Measurements from ENCODE around the gene LNPK.
"Not testable (repeated sequence)": the region's sequence is repeated elsewhere in the genome, so short reads cannot be mapped to it uniquely, and the experiment has no call there.

LNPK gene

DNA sequence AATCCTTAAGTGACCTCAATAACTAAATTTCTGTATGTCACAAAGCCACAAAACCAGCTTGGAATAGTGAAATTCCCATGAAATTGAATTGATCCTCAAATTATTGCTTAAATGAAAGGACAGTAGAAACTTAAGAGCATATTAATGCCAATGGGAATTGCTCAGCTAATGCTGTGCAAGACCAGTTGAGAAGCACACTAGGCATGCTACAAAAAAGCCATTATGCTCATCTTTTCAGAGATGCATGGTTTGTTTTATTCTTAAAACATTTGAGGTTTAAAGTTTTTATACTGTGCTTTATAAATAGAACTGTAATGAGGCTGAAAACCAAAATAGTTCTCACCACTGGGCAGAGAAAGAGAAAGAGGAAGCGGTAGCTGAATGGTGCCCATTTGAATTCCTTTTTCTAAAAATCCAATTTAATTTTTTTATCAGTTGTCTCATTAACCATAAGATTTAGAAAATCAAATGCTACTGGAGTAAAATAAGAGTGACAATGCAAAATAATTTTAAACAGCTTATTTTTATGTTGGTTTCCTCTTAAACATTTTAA lies 98.6 kb downstream of the LNPK start:
- DNase-seq (ENCODE audit: low spot score) = no peak

DNA sequence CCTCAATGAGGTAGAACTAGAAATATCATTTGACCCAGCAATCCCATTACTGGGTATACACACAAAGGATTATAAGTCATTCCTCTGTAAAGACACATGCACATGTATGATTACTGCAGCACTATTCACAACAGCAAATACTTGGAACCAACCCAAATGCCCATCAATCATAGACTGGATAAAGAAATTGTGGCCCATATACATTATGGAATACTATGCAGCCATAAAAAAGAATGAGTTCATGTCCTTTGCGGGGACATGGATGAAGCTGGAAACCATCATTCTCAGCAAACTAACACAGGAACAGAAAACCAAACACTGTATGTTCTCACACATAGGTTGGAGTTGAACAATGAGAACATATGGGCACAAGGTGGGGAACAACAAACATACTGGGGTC lies 106.1 kb downstream of the LNPK start:
- not testable (repeated sequence) for DNase-seq (ENCODE audit: low spot score)

DNA sequence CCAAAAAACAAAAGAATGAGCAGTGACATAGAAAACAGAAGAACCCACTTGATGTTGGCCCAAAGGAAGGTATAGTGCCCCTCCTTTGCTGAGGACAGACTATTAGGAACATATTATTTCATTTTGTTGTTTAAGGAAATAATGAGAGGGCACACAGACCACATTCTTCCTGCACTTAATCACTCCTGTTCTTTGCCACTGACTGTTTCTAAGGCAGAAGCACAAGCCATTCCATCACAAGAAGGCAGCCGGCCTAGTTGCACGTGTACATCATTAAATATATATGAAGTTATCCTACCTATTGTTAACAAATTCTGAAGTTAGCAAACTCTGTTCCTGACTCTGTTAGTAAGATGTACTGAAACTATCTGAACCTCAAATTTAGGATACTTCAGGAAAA lies 110.0 kb downstream of the LNPK start:
- no peak for DNase-seq (ENCODE audit: low spot score)

DNA sequence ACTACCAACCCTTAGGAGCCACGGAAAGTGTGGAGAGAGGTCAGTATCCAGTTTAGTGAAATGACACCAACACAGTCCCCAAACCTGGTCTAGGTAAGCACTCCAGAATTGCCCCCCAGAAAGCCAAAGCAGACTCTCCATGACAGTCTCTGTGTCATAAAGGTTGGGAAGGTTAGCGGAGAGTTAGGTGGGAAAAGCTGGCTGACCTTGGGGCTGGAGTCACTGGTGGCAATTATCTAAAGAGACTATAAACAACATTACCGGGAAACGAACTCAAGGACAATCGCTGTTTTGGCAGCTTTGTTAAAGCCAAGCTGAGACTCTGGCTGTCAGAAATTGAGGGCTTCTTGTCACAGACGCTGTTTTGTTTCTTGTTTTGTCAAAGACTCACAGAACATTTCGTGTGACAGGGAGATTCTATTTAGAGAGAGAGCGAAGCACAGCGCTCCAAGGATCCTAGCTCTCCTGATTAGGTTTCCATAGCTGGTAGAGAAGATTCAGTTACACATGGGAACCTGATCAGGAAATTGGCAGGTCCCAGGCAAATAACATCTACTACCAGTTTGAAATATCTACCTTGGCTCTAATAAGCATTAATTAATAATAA lies 111.3 kb downstream of the LNPK start:
- DNase-seq (ENCODE audit: low spot score) = no peak

DNA sequence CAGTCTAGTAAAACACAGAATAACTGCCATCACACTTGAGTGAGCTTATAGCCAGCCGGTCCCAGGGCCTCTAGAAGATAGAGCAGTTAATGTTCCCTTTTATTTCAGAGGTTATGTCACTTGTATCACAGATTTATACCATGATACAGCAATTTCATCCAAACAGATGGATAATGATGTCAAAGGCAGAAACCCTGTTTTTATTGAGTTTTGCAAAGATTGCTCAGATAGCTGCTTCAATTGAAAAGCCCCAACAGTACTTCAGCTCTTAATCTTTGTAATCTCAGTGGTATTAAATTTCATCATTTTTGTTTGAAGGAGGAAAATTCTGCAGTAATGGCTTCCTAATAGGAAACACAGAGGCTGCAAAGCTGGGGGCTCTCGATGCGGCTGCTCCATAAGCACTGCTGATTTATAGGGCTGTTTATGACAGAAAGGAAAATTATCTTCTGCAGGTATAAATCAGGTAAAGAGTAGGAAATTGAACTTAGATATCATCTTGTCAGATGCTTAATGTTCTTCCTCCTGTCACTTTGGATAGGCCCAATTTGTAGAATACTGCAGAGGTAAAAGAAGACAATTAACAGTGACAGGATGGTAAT lies 112.3 kb downstream of the LNPK start:
- no peak for DNase-seq (ENCODE audit: low spot score)

DNA sequence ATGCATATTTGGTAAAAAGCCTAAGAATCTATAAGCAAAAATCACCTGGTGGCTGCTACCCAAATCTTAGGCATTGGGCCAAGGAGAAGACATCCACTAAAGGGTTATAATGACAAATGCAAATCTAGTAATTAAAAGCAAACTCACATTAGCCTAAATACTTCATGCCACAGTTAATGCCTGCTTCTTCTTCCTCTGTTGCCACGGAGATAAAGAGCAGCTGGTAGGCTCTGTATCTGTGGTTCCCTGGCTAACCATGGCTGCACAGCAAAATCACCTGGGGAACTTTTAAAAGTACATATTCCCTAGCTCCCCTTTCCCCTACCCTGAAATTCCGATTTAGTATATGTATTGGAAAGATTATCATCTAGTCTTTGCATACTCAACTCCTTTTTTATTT lies 114.3 kb downstream of the LNPK start:
- no peak for DNase-seq (ENCODE audit: low spot score)

DNA sequence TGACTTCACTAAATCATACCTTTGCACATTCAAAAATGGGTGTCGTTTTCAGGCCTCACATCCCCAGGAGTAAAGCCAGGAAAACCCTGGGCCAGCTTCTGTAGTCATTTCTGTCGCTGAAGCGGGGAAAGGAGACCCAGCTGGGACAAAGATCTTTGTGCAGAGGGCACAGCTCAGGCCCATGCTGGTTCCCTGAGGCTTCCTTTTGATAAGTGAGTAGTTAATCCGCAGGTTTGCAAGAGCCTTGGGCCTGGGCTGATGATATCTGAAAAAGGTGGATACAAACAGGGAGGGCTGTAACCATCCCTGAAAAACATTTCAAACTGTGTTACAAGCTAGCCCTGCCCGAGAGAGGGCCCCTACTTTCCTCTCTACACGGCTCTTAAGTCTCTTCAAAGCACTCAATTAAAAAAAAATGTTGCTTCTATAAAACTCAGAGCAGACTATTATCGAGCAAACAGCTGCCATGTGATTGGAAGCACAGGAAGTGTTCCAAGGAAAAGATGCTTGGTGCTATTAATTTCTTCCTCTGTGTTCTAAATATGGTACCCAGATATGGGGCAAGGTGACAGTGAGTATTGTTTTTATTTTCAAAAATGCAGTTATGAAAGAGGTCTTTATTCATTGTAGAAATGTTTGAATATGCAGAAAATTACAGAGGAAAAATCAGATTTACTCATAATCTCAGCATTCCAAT lies 117.2 kb downstream of the LNPK start:
- DNase-seq (ENCODE audit: low spot score) = no peak

DNA sequence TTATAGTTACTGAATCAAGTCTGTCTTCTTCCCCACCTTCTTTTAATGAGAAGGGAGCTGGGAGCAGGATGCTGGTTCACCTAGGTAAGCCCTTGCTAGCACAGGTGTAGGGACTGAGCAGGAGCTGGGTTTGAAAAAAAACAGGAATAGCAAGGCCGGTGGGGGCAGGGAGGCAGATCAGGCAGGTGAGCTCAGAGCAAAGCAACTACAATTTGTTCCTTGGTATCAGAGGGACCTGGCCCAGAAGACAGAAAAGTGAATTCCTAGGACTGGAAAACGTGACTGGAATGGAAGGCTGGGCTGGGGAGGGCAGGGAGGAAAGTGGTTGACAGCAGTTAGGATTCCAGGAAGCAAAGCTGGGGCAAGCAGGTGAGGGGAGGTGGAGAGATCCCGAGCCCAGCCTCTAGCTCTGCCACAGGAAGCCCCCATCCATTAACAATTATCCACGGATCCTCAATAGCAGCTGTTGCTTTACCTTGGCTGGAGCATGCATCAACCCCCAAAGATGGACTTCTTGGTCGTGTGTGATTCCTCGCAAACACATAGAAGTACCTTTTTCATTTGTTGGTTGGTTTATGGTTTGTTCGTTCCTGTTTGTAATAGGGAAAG lies 118.4 kb downstream of the LNPK start:
- no peak for DNase-seq (ENCODE audit: low spot score)

DNA sequence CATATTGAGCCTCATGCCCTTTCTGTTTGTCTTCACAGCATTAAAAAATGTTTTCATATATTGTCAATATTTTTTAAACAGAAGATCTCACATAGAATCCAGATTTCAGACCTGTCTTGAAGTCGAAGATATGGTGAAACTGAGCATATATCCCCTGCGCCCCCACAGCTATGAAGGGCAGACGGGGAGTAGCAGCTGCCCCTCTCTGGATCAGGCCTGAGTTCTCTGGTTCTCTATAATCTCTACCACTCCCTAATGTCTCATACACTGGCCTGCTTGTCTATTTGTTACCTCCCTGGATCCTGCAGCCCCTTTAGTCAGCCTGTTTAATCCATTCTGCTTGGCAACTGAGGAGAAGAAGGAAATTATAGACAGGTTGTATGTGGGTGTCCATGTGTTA lies 122.4 kb downstream of the LNPK start:
- no peak for DNase-seq (ENCODE audit: low spot score)

DNA sequence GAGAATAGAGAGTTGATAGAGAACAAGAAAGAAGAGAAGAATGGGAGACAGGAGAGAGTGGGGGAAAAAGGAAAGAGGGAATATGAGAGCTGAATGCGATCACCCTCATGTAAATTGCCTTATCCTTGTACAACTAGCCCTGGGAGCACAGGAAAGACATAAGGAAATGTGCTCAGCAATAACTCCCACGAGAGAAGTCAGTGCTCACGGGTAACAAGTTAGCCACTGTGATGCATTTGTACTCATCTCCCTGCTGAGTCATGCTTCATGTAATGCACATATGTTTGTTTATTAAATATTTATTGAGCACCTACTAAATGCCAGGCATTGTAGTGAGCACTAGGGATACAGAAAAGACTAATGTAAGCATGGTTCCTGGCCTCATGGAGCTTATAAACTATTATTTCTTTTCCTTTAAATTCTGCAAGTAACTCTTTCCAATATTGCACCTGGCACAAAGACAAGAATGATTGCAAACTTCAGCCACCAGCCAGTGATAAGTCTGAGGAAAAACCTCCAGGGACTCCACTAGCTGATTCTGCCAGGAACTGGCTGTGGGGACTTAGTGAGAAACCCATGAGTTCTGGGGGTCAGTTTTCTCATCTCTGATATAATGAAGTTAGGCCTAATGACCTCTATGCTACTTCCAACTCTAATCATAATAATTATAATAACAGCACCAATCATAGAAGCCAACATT lies 124.1 kb downstream of the LNPK start:
- no peak for DNase-seq (ENCODE audit: low spot score)

DNA sequence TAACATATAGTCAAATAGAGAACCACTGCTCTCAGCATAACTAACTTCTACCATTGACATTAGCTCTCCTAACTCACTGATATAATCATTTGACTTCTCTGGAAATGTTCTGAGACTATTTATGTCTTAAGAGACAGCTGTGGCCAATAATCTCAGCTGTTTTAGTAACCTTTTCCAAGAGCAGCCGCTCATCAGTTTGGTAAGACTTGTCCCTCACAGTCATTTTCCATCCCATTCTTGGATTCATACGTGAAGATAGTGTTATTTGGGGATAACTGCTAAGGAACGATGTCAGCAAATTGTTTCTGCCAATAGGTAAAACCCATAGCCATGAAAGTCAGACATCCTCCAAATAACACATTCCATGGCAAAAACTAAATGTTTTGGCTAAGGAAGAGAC lies 127.8 kb downstream of the LNPK start:
- DNase-seq (ENCODE audit: low spot score) = no peak

Data from activated CD4-positive, alpha-beta T cell treated with anti-CD3 and anti-CD28 coated beads, Interleukin-2, Interleukin-4, amounts not matched to agents 100 ng/mL and 50 ng/mL, durations not matched to agents 16 hours and 8 hours (primary cell).